Body of pancreas (tissue), 4 donors: ENCODE results near the gene GMPPA.

Source experiments
- CTCF ChIP-seq, 7 experiments: fragments of 450-650 bp in 4 of 7; fragments of 200-600 bp in 3 of 7; sonication (generic) in 3 of 7; IDR thresholded peaks; one replicate each; pipeline ENCODE4 v1.5.1; 2016 to 2019; ENCODE audit warnings: antibody characterized with exemption in 7 of 7
- POLR2A ChIP-seq, 3 donors: fragments of 450-650 bp; IDR thresholded peaks; one replicate each; pipeline ENCODE4 v1.6.1; 2016; ENCODE audit warnings: antibody characterized with exemption in 3 of 3, mild to moderate bottlenecking in 2 of 3

- no peak for TF ChIP-seq POLR2A (IDR thresholded peaks at IDR 0.05)
- no peak for TF ChIP-seq CTCF (IDR thresholded peaks at IDR 0.05)
Observed at GRCh38 chr2:219548990-219549389, 50.3 kb downstream of the GMPPA start.
